ENCODE data around the gene ISY1. TPM values are rescaled to one million over a fixed set of nuclear protein-coding genes. Genes with fewer than 3 reads are reported as not detected.
"Not testable (repeated sequence)": the region's sequence is repeated elsewhere in the genome, so short reads cannot be mapped to it uniquely, and the experiment has no call there.

The ISY1 gene
- total RNA-seq, 4 donors from 2014 or later, result 19.6 to 34.9 (median 22.3) TPM

DNA sequence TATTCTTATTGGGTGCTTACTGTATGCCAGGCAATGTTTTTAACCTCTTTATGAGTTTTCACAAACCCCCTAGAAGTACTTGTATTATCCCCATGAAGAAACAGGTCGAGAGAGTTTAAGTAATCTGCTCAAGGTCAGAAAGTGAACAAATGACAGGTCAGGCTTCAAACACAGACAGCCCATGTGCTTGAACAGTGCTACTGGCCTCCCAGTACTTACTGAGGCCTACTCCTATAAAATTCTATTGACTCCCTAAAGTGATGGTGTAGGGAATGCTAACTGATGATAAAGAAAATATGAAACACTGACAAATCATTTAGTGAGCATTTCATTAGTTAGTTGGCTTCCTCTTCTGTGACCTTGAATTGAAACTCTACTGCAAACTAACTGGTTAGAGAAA is 27.0 kb upstream of the ISY1 start:
- H3K4me3 ChIP-seq, result no peak overlapping the region
- ATAC-seq, result peak in 1 of 2 donors; percentile 14
- TF ChIP-seq POLR2A (IDR thresholded peaks at IDR 0.05), result no peak
- TF ChIP-seq, protein P1, sequence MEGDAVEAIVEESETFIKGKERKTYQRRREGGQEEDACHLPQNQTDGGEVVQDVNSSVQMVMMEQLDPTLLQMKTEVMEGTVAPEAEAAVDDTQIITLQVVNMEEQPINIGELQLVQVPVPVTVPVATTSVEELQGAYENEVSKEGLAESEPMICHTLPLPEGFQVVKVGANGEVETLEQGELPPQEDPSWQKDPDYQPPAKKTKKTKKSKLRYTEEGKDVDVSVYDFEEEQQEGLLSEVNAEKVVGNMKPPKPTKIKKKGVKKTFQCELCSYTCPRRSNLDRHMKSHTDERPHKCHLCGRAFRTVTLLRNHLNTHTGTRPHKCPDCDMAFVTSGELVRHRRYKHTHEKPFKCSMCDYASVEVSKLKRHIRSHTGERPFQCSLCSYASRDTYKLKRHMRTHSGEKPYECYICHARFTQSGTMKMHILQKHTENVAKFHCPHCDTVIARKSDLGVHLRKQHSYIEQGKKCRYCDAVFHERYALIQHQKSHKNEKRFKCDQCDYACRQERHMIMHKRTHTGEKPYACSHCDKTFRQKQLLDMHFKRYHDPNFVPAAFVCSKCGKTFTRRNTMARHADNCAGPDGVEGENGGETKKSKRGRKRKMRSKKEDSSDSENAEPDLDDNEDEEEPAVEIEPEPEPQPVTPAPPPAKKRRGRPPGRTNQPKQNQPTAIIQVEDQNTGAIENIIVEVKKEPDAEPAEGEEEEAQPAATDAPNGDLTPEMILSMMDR (IDR thresholded peaks at IDR 0.05 in 4 of 5, conservative IDR thresholded peaks at IDR 0.05 in 1 of 5), result no peak
- intact Hi-C loops (cut with DNase I; ENCODE audit: low total_unique reads), result no loop called here
- in situ Hi-C loops (cut with MboI; ENCODE audit: low sequenced_read_pairs in 4 of 4), result no loop called here
- no peak for DNase-seq
- H3K27ac ChIP-seq, result peak overlapping the region; percentile 96 to 100 (median 100)
- peaks cover 30 to 42% of the 10 kb centered on the region in 2 donors for H3K4me1 ChIP-seq
- no peaks in the 10 kb centered on the region for H3K36me3 ChIP-seq
- no peaks in the 10 kb centered on the region for H3K27me3 ChIP-seq
- H3K9me3 ChIP-seq, result no peaks in the 10 kb centered on the region

DNA sequence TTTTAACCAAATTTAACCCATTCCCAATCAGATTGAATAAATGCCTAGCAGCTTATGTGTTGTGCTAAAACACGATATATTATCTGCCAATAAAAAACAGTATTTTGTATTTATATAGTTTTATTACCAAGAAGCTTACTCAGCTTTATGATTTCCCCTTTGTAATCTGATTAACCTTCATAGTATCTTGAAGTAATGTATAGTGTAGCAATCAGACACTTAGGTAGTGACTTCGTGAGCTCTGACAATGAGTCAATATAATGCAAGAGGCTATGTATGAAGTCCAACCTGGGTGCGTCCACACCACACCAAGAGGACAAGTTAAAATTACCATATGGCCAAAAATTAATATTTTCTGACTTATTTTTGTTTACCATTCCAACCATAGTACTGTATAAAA is 24.9 kb upstream of the ISY1 start:
- no peak for ATAC-seq
- peaks cover 24 to 35% of the 10 kb centered on the region in 2 donors for H3K4me1 ChIP-seq
- no peaks in the 10 kb centered on the region for H3K9me3 ChIP-seq
- H3K4me3 ChIP-seq, result peak overlapping the region in 1 of 4 donors; percentile 81
- DNase-seq, result no peak
- no peaks in the 10 kb centered on the region for H3K27me3 ChIP-seq
- peak overlapping the region; percentile 96 to 100 (median 100) for H3K27ac ChIP-seq
- TF ChIP-seq POLR2A (IDR thresholded peaks at IDR 0.05), result peak in 1 of 2 donors; percentile 21
- TF ChIP-seq, protein P1 (IDR thresholded peaks at IDR 0.05 in 4 of 5, conservative IDR thresholded peaks at IDR 0.05 in 1 of 5), result no peak
- no peaks in the 10 kb centered on the region for H3K36me3 ChIP-seq
- intact Hi-C loops (cut with DNase I; ENCODE audit: low total_unique reads), result no loop called here
- in situ Hi-C loops (cut with MboI; ENCODE audit: low sequenced_read_pairs in 4 of 4), result no loop called here

DNA sequence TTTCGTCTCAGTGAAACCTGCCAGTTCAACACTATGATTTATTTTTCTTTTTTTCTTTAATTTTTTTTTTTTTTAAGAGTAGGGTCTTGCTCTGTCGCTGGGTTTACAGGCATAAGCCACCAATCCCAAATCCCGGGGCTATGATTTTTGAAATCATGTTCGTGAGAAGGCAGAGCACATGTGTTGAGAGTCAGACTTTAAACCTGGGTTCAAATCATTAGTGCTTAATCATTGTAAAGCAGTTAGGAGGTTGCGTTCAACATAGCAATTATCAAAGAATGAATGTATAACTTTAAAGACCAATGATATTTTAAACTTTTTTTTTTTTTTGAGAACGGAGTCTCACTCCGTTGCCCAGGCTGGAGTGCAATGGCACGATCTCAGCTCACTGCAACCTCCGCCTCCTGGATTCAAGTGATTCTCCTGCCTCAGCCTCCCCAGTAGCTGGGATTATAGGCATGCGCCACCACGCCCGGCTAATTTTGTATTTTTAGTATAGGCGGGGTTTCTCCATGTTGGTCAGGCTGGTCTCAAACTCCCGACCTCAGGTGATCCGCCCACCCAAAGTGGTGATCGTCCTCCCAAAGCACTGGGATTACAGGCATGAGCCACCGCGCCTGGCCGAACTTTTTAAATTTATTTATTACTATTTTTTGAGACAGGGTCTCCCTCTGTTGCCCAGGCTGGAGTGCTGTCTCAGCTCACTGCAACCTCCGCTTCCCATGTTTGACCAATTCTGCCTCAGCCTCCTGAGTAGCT is 24.1 kb upstream of the ISY1 start:
- H3K4me3 ChIP-seq, result peak overlapping the region; percentile 81 to 97 (median 89)
- H3K36me3 ChIP-seq; DNase-seq; H3K27me3 ChIP-seq; ATAC-seq; H3K9me3 ChIP-seq; in situ Hi-C loops (cut with MboI; ENCODE audit: low sequenced_read_pairs in 4 of 4): not testable (repeated sequence)
- peaks cover 32 to 43% of the 10 kb centered on the region in 2 donors for H3K4me1 ChIP-seq
- peak overlapping the region; percentile 96 to 100 (median 100) for H3K27ac ChIP-seq
- intact Hi-C loops (cut with DNase I; ENCODE audit: low total_unique reads), result loop anchor here (1.0 to 5.0 kb wide), 3 partner anchors 40 to 383 kb away; partner anchors contain the start of gene COPG1

DNA sequence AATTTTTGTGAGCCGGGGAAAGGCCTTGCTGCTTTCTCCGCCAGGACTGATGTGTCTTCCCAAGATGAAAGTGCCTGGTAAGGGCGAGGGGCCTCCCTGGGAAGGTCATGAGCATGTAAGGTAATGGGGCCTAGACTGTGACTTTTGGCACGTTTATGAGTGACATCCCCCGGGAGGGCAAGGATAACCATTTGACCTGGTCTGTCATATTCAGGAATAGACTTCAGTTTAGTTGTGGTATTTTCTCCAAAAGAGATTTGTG is 23.5 kb upstream of the ISY1 start:
- TF ChIP-seq POLR2A (IDR thresholded peaks at IDR 0.05), result no peak
- TF ChIP-seq, protein P1 (IDR thresholded peaks at IDR 0.05 in 4 of 5, conservative IDR thresholded peaks at IDR 0.05 in 1 of 5), result no peak
- H3K4me1 ChIP-seq, result peaks cover 39 to 48% of the 10 kb centered on the region in 2 donors
- intact Hi-C loops (cut with DNase I; ENCODE audit: low total_unique reads), result loop anchor here (1.0 to 5.0 kb wide), 3 partner anchors 41 to 382 kb away; partner anchors contain the start of gene COPG1

DNA sequence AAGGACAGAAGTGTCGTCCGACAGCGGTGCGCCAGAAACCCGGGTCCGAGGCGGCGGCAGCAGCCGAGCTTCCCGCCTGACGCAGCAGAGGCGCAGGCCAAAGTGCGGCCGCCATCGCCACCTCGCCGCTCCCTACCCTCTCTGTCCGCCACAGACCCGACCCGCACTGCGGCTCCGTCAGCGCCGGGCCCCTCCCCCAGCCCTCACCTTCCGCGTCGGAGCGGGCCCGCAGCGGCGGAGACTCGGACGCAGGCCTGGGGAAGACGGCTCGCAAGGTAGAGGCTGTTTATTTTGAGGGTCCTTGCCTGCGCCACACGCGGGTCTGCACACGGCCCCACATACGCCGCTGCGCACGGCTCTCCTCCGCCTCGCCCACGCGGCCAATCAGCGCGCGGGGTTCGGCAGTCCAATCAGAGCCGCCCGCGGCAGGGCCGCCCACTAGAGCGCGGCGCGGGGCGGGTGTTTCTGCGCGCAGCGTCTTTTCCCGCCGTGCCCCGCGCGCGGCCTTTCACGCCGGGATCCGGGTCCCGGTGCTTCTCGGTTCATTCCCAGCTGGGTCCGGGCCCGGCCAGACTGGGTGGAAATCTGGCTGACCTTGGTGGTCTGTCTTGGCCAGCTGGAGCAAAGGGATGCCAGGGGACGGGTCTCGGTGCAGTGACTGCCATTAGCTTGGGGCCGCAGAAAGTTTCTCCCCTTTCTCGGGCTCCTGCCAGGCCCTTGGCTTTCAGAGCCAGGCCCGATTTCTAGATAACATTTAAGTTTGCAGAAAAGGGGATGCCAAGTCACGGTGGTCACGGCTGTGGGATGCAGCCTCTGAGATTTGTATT is 22.9 kb upstream of the ISY1 start, which contains the start of gene CNBP:
TSS of gene CNBP (minus strand) at position 328 of the 827 bp plus-strand sequence. CDS start 12,139 bp downstream, outside the sequence.
- ATAC-seq (peak; percentile 64 to 68), DNase-seq (peak; percentile 92 to 94)
- Histone ChIP-seq H3K4me1 (peaks cover 44 to 52% of the 10 kb centered on the region in 2 donors), H3K36me3 (peaks cover 0 to 3% of the 10 kb centered on the region in 2 donors), H3K4me3 (peak within 1 kb of the TSS; percentile 85 to 97 (median 95)), H3K9me3 (no peaks in the 10 kb centered on the region), H3K27ac (peak within 1 kb of the TSS; percentile 96 to 100 (median 100)), H3K27me3 (no peaks in the 10 kb centered on the region)
- in situ Hi-C loops (cut with MboI; ENCODE audit: low sequenced_read_pairs in 4 of 4), result no loop called here
- peak; percentile 99 to 100 for TF ChIP-seq POLR2A (IDR thresholded peaks at IDR 0.05)
- TF ChIP-seq, protein P1 (IDR thresholded peaks at IDR 0.05 in 4 of 5, conservative IDR thresholded peaks at IDR 0.05 in 1 of 5), result no peak
- intact Hi-C loops (cut with DNase I; ENCODE audit: low total_unique reads), result loop anchor here (1.0 to 5.0 kb wide), 3 partner anchors 42 to 381 kb away; partner anchors contain the start of gene COPG1

More for the DNA sequence above, 23.5 kb upstream of the ISY1 start:
- in situ Hi-C loops (cut with MboI; ENCODE audit: low sequenced_read_pairs in 4 of 4), result no loop called here
- Histone ChIP-seq H3K4me3 (peak overlapping the region; percentile 81 to 97 (median 89)), H3K27me3 (no peaks in the 10 kb centered on the region), H3K27ac (peak overlapping the region; percentile 96 to 100 (median 100)), H3K9me3 (no peaks in the 10 kb centered on the region), H3K36me3 (no peaks in the 10 kb centered on the region)
- peak in 1 of 2 donors; percentile 25 for ATAC-seq
- peak in 1 of 2 donors; percentile 55 for DNase-seq

Data from gastrocnemius medialis (tissue), 4 donors.